Vagina (tissue), 2 donors: ENCODE data around the gene MYO1E. TPM values are rescaled to one million over a fixed set of nuclear protein-coding genes. Genes with fewer than 3 reads are reported as not detected.
"Not testable (repeated sequence)": the region's sequence is repeated elsewhere in the genome, so short reads cannot be mapped to it uniquely, and the experiment has no call there.

Experiments
- DNase-seq, 2 donors: peaks; one replicate each; pipeline ENCODE4 v3.0.0-alpha.2; 2017; ENCODE audit errors: extremely low spot score in 2 of 2
- H3K27ac ChIP-seq: fragments of 200-600 bp; sonication (generic); one replicate; pipeline ENCODE4 v1.5.1; 2019
- H3K27me3 ChIP-seq: fragments of 200-600 bp; sonication (generic); one replicate; pipeline ENCODE4 v1.5.1; 2019
- H3K36me3 ChIP-seq, 2 donors: fragments of 200-600 bp; sonication (generic); one replicate each; pipeline ENCODE4 v1.5.1; 2017 to 2019
- H3K4me1 ChIP-seq: fragments of 200-600 bp; sonication (generic); one replicate; pipeline ENCODE4 v1.5.1; 2019
- H3K4me3 ChIP-seq, 2 donors: fragments of 200-600 bp; sonication (generic); 1 replicate in 1 of 2; 2 replicates in 1 of 2; pipeline ENCODE4 v1.5.1; 2016 to 2019
- H3K9me3 ChIP-seq: fragments of 200-600 bp; sonication (generic); one replicate; pipeline ENCODE4 v1.5.1; 2019
- CTCF ChIP-seq, 3 experiments: fragments of 450-650 bp in 2 of 3; fragments of 200-600 bp in 1 of 3; sonication (generic) in 1 of 3; IDR thresholded peaks; one replicate each; pipeline ENCODE4 v1.5.1; 2017 to 2019; ENCODE audit warnings: antibody characterized with exemption in 3 of 3, mild to moderate bottlenecking in 2 of 3, moderate library complexity in 2 of 3
- POLR2A ChIP-seq, 2 donors: fragments of 450-650 bp; IDR thresholded peaks; one replicate each; pipeline ENCODE4 v1.6.1; 2017; ENCODE audit warnings: antibody characterized with exemption in 2 of 2, mild to moderate bottlenecking in 2 of 2, moderate library complexity in 2 of 2
- POLR2AphosphoS5 ChIP-seq, 2 donors: sonication (generic); formaldehyde crosslinking; IDR thresholded peaks; one replicate each; pipeline ENCODE4 v1.9.0; 2017; ENCODE audit warnings: antibody characterized with exemption in 2 of 2, mild to moderate bottlenecking in 2 of 2, low read depth in 1 of 2; ENCODE audit not compliant: insufficient read depth in 1 of 2
- intact Hi-C: fragments of 100-400 bp; cut with DNase I; formaldehyde crosslinking; loops from one replicate; pipeline ENCODE4 v1.15.1; 2023
- total RNA-seq: library from RNA; depleted of rRNA; stranded (reverse); fragments of >200 nt; gene quantifications from one replicate; pipeline ENCODE4 v1.2.3, GENCODE V29; 2016

Gene MYO1E
- total RNA-seq, 1 donor from 2014 or later: 16.9 TPM

- Histone ChIP-seq H3K36me3 (peaks cover 4 to 31% of the 10 kb centered on the region in 2 donors), H3K27ac (no peak overlapping the region), H3K4me1 (no peaks in the 10 kb centered on the region), H3K27me3 (no peaks in the 10 kb centered on the region), H3K4me3 (no peak overlapping the region), H3K9me3 (no peaks in the 10 kb centered on the region)
- TF ChIP-seq POLR2A (IDR thresholded peaks at IDR 0.05): no peak
- no peak for TF ChIP-seq POLR2AphosphoS5 (IDR thresholded peaks at IDR 0.05; ENCODE audit: insufficient read depth in 1 of 2, low read depth in 1 of 2)
- TF ChIP-seq CTCF (IDR thresholded peaks at IDR 0.05): no peak
- intact Hi-C loops: no loop called here
- DNase-seq: no peak
Observed at GRCh38 chr15:59137566-59137965, 235.1 kb downstream of the MYO1E start.

- H3K4me3 ChIP-seq: no peak overlapping the region
- no peaks in the 10 kb centered on the region for H3K9me3 ChIP-seq
- TF ChIP-seq CTCF (IDR thresholded peaks at IDR 0.05) (no peak), POLR2A (IDR thresholded peaks at IDR 0.05) (no peak), POLR2AphosphoS5 (IDR thresholded peaks at IDR 0.05; ENCODE audit: insufficient read depth in 1 of 2, low read depth in 1 of 2) (no peak)
- no peaks in the 10 kb centered on the region for H3K4me1 ChIP-seq
- H3K27ac ChIP-seq: no peak overlapping the region
- intact Hi-C loops: no loop called here
- peaks cover 4 to 31% of the 10 kb centered on the region in 2 donors for H3K36me3 ChIP-seq
- DNase-seq: no peak
- no peaks in the 10 kb centered on the region for H3K27me3 ChIP-seq
Observed at GRCh38 chr15:59133929-59134427, 238.7 kb downstream of the MYO1E start.

- Histone ChIP-seq H3K4me3 (no peak overlapping the region), H3K27ac (no peak overlapping the region), H3K4me1 (no peaks in the 10 kb centered on the region), H3K9me3 (no peaks in the 10 kb centered on the region), H3K36me3 (peaks cover 4 to 21% of the 10 kb centered on the region in 2 donors), H3K27me3 (no peaks in the 10 kb centered on the region)
- intact Hi-C loops: no loop called here
- TF ChIP-seq CTCF (IDR thresholded peaks at IDR 0.05) (no peak), POLR2A (IDR thresholded peaks at IDR 0.05) (no peak), POLR2AphosphoS5 (IDR thresholded peaks at IDR 0.05; ENCODE audit: insufficient read depth in 1 of 2, low read depth in 1 of 2) (no peak)
- no peak for DNase-seq
Observed at GRCh38 chr15:59131969-59132562, 240.6 kb downstream of the MYO1E start.

- no peaks in the 10 kb centered on the region for H3K9me3 ChIP-seq
- H3K36me3 ChIP-seq: peaks cover 4 to 15% of the 10 kb centered on the region in 2 donors
- TF ChIP-seq CTCF (IDR thresholded peaks at IDR 0.05): no peak
- TF ChIP-seq POLR2AphosphoS5 (IDR thresholded peaks at IDR 0.05; ENCODE audit: insufficient read depth in 1 of 2, low read depth in 1 of 2): no peak
- TF ChIP-seq POLR2A (IDR thresholded peaks at IDR 0.05): no peak
- no peak for DNase-seq
- H3K27ac ChIP-seq: no peak overlapping the region
- no peaks in the 10 kb centered on the region for H3K27me3 ChIP-seq
- no peaks in the 10 kb centered on the region for H3K4me1 ChIP-seq
- intact Hi-C loops: no loop called here
- H3K4me3 ChIP-seq: no peak overlapping the region
Observed at GRCh38 chr15:59131456-59131855, 241.2 kb downstream of the MYO1E start.

GRCh38 chr15:59127255-59127654 lies 245.4 kb downstream of the MYO1E start:
- intact Hi-C loops: loop anchor here (5.0 kb wide), 1 partner anchor 95 kb away; no protein-coding TSS in a partner anchor
- not testable (repeated sequence) for H3K4me3 ChIP-seq, H3K4me1 ChIP-seq, H3K27me3 ChIP-seq, DNase-seq, H3K27ac ChIP-seq, H3K9me3 ChIP-seq, H3K36me3 ChIP-seq

- not testable (repeated sequence) for H3K4me1 ChIP-seq, H3K27me3 ChIP-seq, H3K4me3 ChIP-seq, H3K27ac ChIP-seq, DNase-seq, H3K9me3 ChIP-seq, H3K36me3 ChIP-seq
- intact Hi-C loops: loop anchor here (5.0 kb wide), 1 partner anchor 93 kb away; no protein-coding TSS in a partner anchor
Observed at GRCh38 chr15:59125683-59126082, 247.0 kb downstream of the MYO1E start.
